IMR-90 (cell line): ENCODE measurements around the gene CMC1. TPM values are rescaled to one million over a fixed set of nuclear protein-coding genes. Genes with fewer than 3 reads are reported as not detected.

Experiments used
- ATAC-seq: fragments of 200-7000 bp; cut with Tn5 transposase; 2 replicates; pipeline ENCODE4 v1.9.1; 2020; ENCODE audit warnings: low read depth, mild to moderate bottlenecking, moderate library complexity
- BruUV-seq: library from RNA; stranded (reverse); fragments of 400-500 nt; replicated peaks from 2 replicates; lab custom pipeline; 2021; lab: Mats Ljungman, UMichigan
- CTCF ChIA-PET: fragments of 300-600 bp; formaldehyde crosslinking; extraction: SDS; loops from one replicate; lab custom pipeline; 2021; ENCODE audit warnings: antibody characterized with exemption; lab: Yijun Ruan, JAX
- POLR2A ChIA-PET: fragments of 300-600 bp; sonication (Branson Sonifier 250); formaldehyde crosslinking; loops from one replicate; lab custom pipeline; 2022; ENCODE audit warnings: antibody characterized with exemption; ENCODE audit not compliant: unreplicated experiment; lab: Charles Lee
- DNase-seq: peaks from one replicate; pipeline ENCODE4 v3.0.0; 2013
- H2AFZ ChIP-seq: replicated peaks from 2 replicates; pipeline ENCODE3; 2013; ENCODE audit warnings: low read length, mild to moderate bottlenecking; ENCODE audit not compliant: poor library complexity
- H2AK5ac ChIP-seq: 2 replicates; pipeline ENCODE4 v1.6.1; 2013; ENCODE audit warnings: low read depth, low read length, inconsistent platforms
- H2AK9ac ChIP-seq: replicated peaks from 2 replicates; pipeline ENCODE3; 2013; ENCODE audit warnings: mild to moderate bottlenecking, low read depth, low read length, moderate library complexity; ENCODE audit not compliant: poor library complexity
- H2BK120ac ChIP-seq: 2 replicates; pipeline ENCODE4 v1.6.1; 2013; ENCODE audit warnings: low read depth, low read length, inconsistent platforms
- H2BK15ac ChIP-seq: 3 replicates; pipeline ENCODE4 v1.6.1; 2013; ENCODE audit warnings: low read depth, low read length, inconsistent platforms
- H2BK20ac ChIP-seq: 2 replicates; pipeline ENCODE4 v1.6.1; 2013; ENCODE audit warnings: low read depth, mild to moderate bottlenecking, inconsistent platforms, low read length, moderate library complexity
- H2BK5ac ChIP-seq: 2 replicates; pipeline ENCODE4 v1.6.1; 2013; ENCODE audit warnings: mild to moderate bottlenecking, low read depth, low read length, inconsistent platforms; ENCODE audit not compliant: poor library complexity, severe bottlenecking
- H3K14ac ChIP-seq: replicated peaks from 2 replicates; pipeline ENCODE4 v1.6.1; 2013; ENCODE audit warnings: low read depth, low read length, inconsistent platforms
- H3K18ac ChIP-seq: 2 replicates; pipeline ENCODE4 v1.6.1; 2013; ENCODE audit warnings: low read depth, low read length, control low read depth
- H3K23ac ChIP-seq: 2 replicates; pipeline ENCODE4 v1.6.1; 2013; ENCODE audit warnings: low read depth, low read length, inconsistent platforms
- H3K27ac ChIP-seq: 2 replicates; pipeline ENCODE4 v1.5.1; 2013; ENCODE audit warnings: mild to moderate bottlenecking, control low read depth, low read length; ENCODE audit not compliant: insufficient read depth
- H3K27me3 ChIP-seq: 2 replicates; pipeline ENCODE4 v1.6.1; 2013; ENCODE audit warnings: low read length; ENCODE audit not compliant: control insufficient read depth, insufficient read depth
- H3K36me3 ChIP-seq: 2 replicates; pipeline ENCODE4 v1.6.1; 2013; ENCODE audit warnings: low read length, mixed read lengths; ENCODE audit not compliant: control insufficient read depth, insufficient read depth
- H3K4ac ChIP-seq: 2 replicates; pipeline ENCODE4 v1.6.1; 2013; ENCODE audit warnings: low read depth, low read length, inconsistent platforms
- H3K4me1 ChIP-seq: 2 replicates; pipeline ENCODE4 v1.6.1; 2013; ENCODE audit warnings: low read length, mixed read lengths; ENCODE audit not compliant: control insufficient read depth, insufficient read depth
- H3K4me2 ChIP-seq: 2 replicates; pipeline ENCODE4 v1.6.1; 2013; ENCODE audit warnings: low read depth, mild to moderate bottlenecking, control low read depth, low read length, moderate library complexity
- H3K4me3 ChIP-seq: 2 replicates; pipeline ENCODE4 v1.5.1; 2013; ENCODE audit warnings: low read depth, mild to moderate bottlenecking, control low read depth, low read length, moderate library complexity; ENCODE audit not compliant: insufficient read depth
- H3K56ac ChIP-seq: 2 replicates; pipeline ENCODE4 v1.6.1; 2013; ENCODE audit warnings: low read length, inconsistent platforms; ENCODE audit not compliant: insufficient read depth; ENCODE audit errors: extremely low read depth
- H3K79me1 ChIP-seq, 2 experiments: 2 replicates each; pipeline ENCODE4 v1.6.1; 2013; ENCODE audit warnings: low read length in 2 of 2, inconsistent platforms in 1 of 2, low read depth in 1 of 2
- H3K9ac ChIP-seq: 2 replicates; pipeline ENCODE4 v1.6.1; 2013; ENCODE audit warnings: low read depth, low read length, control low read depth
- H3K9me1 ChIP-seq: 2 replicates; pipeline ENCODE4 v1.6.1; 2013; ENCODE audit warnings: low read length, inconsistent platforms; ENCODE audit not compliant: insufficient read depth
- H3K9me3 ChIP-seq: 2 replicates; pipeline ENCODE4 v1.6.1; 2013; ENCODE audit warnings: low read length; ENCODE audit not compliant: control insufficient read depth, insufficient read depth
- H4K20me1 ChIP-seq: 2 replicates; pipeline ENCODE4 v1.6.1; 2013; ENCODE audit warnings: low read length, inconsistent platforms; ENCODE audit not compliant: insufficient read depth
- H4K5ac ChIP-seq: 2 replicates; pipeline ENCODE4 v1.6.1; 2013; ENCODE audit warnings: mild to moderate bottlenecking, low read depth, low read length, control low read depth
- H4K8ac ChIP-seq, 2 experiments: 2 replicates each; pipeline ENCODE4 v1.6.1; 2013; ENCODE audit warnings: low read depth in 2 of 2, low read length in 2 of 2, control low read depth in 1 of 2, inconsistent platforms in 1 of 2
- H4K91ac ChIP-seq: 2 replicates; pipeline ENCODE4 v1.6.1; 2013; ENCODE audit warnings: low read depth, low read length, inconsistent platforms; ENCODE audit not compliant: insufficient read depth
- CEBPB ChIP-seq: IDR thresholded peaks from 2 replicates; pipeline ENCODE4 v1.6.1; 2012; ENCODE audit warnings: low read depth, low read length, improper control_type of control experiment
- CTCF ChIP-seq: conservative IDR thresholded peaks from 2 replicates; pipeline ENCODE4 v1.5.1; 2012; ENCODE audit warnings: mild to moderate bottlenecking, low read depth, low read length, improper control_type of control experiment
- NFE2L2 ChIP-seq: fragments of 150-350 bp; IDR thresholded peaks from 2 replicates; pipeline ENCODE4 v1.6.1; 2016; ENCODE audit warnings: low read depth, mild to moderate bottlenecking, low read length
- SMC3 ChIP-seq: fragments of 150-350 bp; IDR thresholded peaks from 2 replicates; pipeline ENCODE4 v1.6.1; 2016; ENCODE audit warnings: low read depth, mild to moderate bottlenecking, antibody characterized with exemption, low read length, moderate library complexity
- WGBS, 2 experiments: methylation state at CpG; one replicate each; pipeline versions ENCODE4 v1.1.5 to v1.1.7; 2013; ENCODE audit warnings: missing lambda C conversion rate in 2 of 2; ENCODE audit not compliant: insufficient read length in 1 of 2; ENCODE audit errors: extremely low coverage in 2 of 2; 5-methylcytosine and 5-hydroxymethylcytosine counted together
- dilution Hi-C: fragments of 300-500 bp; cut with HindIII; formaldehyde crosslinking; loops from one replicate; pipeline ENCODE4 v1.14.3; 2018; ENCODE audit warnings: low sequenced_read_pairs; ENCODE audit not compliant: unreplicated experiment
- in situ Hi-C: fragments of 300-500 bp; cut with MboI; formaldehyde crosslinking; loops from 3 replicates; pipeline ENCODE4 v1.14.3; 2019; ENCODE audit warnings: low sequenced_read_pairs, inconsistent platforms, mixed read lengths
- intact Hi-C: fragments of 100-400 bp; cut with micrococcal nuclease; formaldehyde crosslinking; loops from 2 replicates; pipeline ENCODE4 v1.10.0; 2022
- polyA plus RNA-seq, 3 experiments: library from polyadenylated mRNA; depleted of rRNA; stranded (reverse); fragments of >200 nt; gene quantifications; 2 replicates each; pipeline ENCODE4 v1.2.3, GENCODE V29; 2012; ENCODE audit warnings: low replicate concordance in 1 of 3
- total RNA-seq: library from RNA; depleted of rRNA; stranded (reverse); fragments of >200 nt; gene quantifications from 2 replicates; pipeline ENCODE4 v1.2.3, GENCODE V29; 2012

The CMC1 gene
- total and polyA plus RNA-seq, 2 of the 4 experiments (the other 2 are of a cell fraction) = 1.6 to 18.3 TPM

- H3K36me3 ChIP-seq = peaks cover 2% of the 10 kb centered on the region
- no peak overlapping the region for H3K56ac ChIP-seq
- in situ Hi-C loops (no loop called here), intact Hi-C loops (no loop called here), dilution Hi-C loops (no loop called here)
- TF ChIP-seq CTCF (no peak), SMC3 (no peak), NFE2L2 (no peak), CEBPB (no peak)
- H4K20me1 ChIP-seq = no peaks in the 10 kb centered on the region
- H4K91ac ChIP-seq = no peak overlapping the region
- H3K4me3 ChIP-seq = no peak overlapping the region
- ChIA-PET CTCF (no interaction called here), POLR2A (no interaction called here)
- H2BK20ac ChIP-seq = no peak overlapping the region
- no peak overlapping the region for H2AFZ ChIP-seq
- BruUV-seq = no TSS peak
- no peak overlapping the region for H2AK9ac ChIP-seq
- H3K9me1 ChIP-seq = no peaks in the 10 kb centered on the region
- H2BK15ac ChIP-seq = no peak overlapping the region
- H3K14ac ChIP-seq = no peak overlapping the region
- DNase-seq (no peak), ATAC-seq (no peak)
- H3K18ac ChIP-seq = no peak overlapping the region
- H3K23ac ChIP-seq = no peak overlapping the region
- no peak overlapping the region for H4K5ac ChIP-seq
- 0 out of 4 replicates have a peak, but pooled peaks cover 3 to 5% of the 10 kb centered on the region in 2 experiments for H3K79me1 ChIP-seq
- H2AK5ac ChIP-seq = no peak overlapping the region
- no peak overlapping the region for H3K4ac ChIP-seq
- no peaks in the 10 kb centered on the region for H3K27me3 ChIP-seq
- no peak overlapping the region for H3K4me2 ChIP-seq
- no peak overlapping the region for H2BK5ac ChIP-seq
- no CpG with 5 or more reads among the region's 1 CpG for WGBS, 2 experiments
- peaks cover 2% of the 10 kb centered on the region for H3K9me3 ChIP-seq
- no peak overlapping the region for H3K9ac ChIP-seq
- H3K4me1 ChIP-seq = no peaks in the 10 kb centered on the region
- H3K27ac ChIP-seq = no peak overlapping the region
- H4K8ac ChIP-seq = no peak overlapping the region
- no peak overlapping the region for H2BK120ac ChIP-seq
Observed at GRCh38 chr3:28290863-28291300, 49.5 kb downstream of the CMC1 start.
